WTC11 (cell line): ENCODE measurements around the gene FILIP1L. TPM values are rescaled to one million over a fixed set of nuclear protein-coding genes. Genes with fewer than 3 reads are reported as not detected.

Experiments
- ATAC-seq: fragments of 200-7000 bp; cut with Tn5 transposase; 2 replicates; pipeline ENCODE4 v1.10.0; 2021; ENCODE audit warnings: mild to moderate bottlenecking, moderate library complexity
- CTCF ChIA-PET: fragments of 300-600 bp; sonication (Branson Sonifier 250); formaldehyde crosslinking; loops from one replicate; lab custom pipeline; 2021; ENCODE audit warnings: antibody characterized with exemption; lab: Charles Lee
- POLR2A ChIA-PET: fragments of 350-600 bp; sonication (Branson Sonifier 250); formaldehyde crosslinking; loops from one replicate; lab custom pipeline; 2021; ENCODE audit warnings: antibody characterized with exemption; lab: Charles Lee
- DNase-seq: peaks from one replicate; pipeline ENCODE4 v3.0.0; 2021; ENCODE audit warnings: low spot score
- H3K27ac Mint-ChIP-seq: 2 replicates; pipeline ENCODE4 v1.8.0; 2021; ENCODE audit warnings: mixed read lengths
- H3K27me3 Mint-ChIP-seq: 2 replicates; pipeline ENCODE4 v1.8.0; 2021; ENCODE audit warnings: low read depth, mild to moderate bottlenecking, moderate library complexity, mixed read lengths
- H3K36me3 Mint-ChIP-seq: 2 replicates; pipeline ENCODE4 v1.8.0; 2021; ENCODE audit warnings: mixed read lengths
- H3K4me1 Mint-ChIP-seq: 2 replicates; pipeline ENCODE4 v1.8.0; 2022; ENCODE audit warnings: mixed read lengths
- H3K4me3 Mint-ChIP-seq: 2 replicates; pipeline ENCODE4 v1.8.0; 2021; ENCODE audit warnings: mild to moderate bottlenecking, moderate library complexity, mixed read lengths
- H3K9me3 Mint-ChIP-seq: 2 replicates; pipeline ENCODE4 v1.8.0; 2021; ENCODE audit warnings: mixed read lengths
- CREB1 ChIP-seq: sonication (generic); formaldehyde crosslinking; IDR thresholded peaks from 2 replicates; pipeline ENCODE4 v1.8.0; 2023; ENCODE audit warnings: mild to moderate bottlenecking, missing genetic modification reagents
- FOXK1 ChIP-seq: sonication (generic); formaldehyde crosslinking; IDR thresholded peaks from 2 replicates; pipeline ENCODE4 v1.8.0; 2022; ENCODE audit warnings: mild to moderate bottlenecking, moderate library complexity, missing genetic modification reagents
- GABPB1 ChIP-seq: sonication (generic); formaldehyde crosslinking; IDR thresholded peaks from 2 replicates; pipeline ENCODE4 v1.8.1; 2023; ENCODE audit warnings: mild to moderate bottlenecking, missing genetic modification reagents
- GRHL2 ChIP-seq: fragments of 250-450 bp; sonication (Bioruptor Pico); IDR thresholded peaks from 2 replicates; pipeline ENCODE4 v1.8.0; 2022; ENCODE audit warnings: mild to moderate bottlenecking, moderate library complexity; ENCODE audit not compliant: insufficient replicate concordance, severe bottlenecking
- MXD4 ChIP-seq: fragments of 250-450 bp; sonication (Bioruptor Pico); IDR thresholded peaks from 2 replicates; pipeline ENCODE4 v1.8.0; 2021; ENCODE audit warnings: mild to moderate bottlenecking, moderate library complexity, borderline replicate concordance
- NFYB ChIP-seq: sonication (generic); formaldehyde crosslinking; conservative IDR thresholded peaks from 2 replicates; pipeline ENCODE4 v1.8.0; 2022; ENCODE audit warnings: low read depth, missing genetic modification reagents
- ZNF263 ChIP-seq: sonication (generic); formaldehyde crosslinking; IDR thresholded peaks from 2 replicates; pipeline ENCODE4 v1.8.1; 2022; ENCODE audit warnings: low read depth, mild to moderate bottlenecking, moderate library complexity, missing genetic modification reagents
- ZNF396 ChIP-seq: fragments of 250-450 bp; sonication (Bioruptor Pico); IDR thresholded peaks from 2 replicates; pipeline ENCODE4 v1.8.0; 2021; ENCODE audit warnings: mild to moderate bottlenecking, moderate library complexity, borderline replicate concordance
- ZNF416 ChIP-seq: fragments of 250-450 bp; sonication (Bioruptor Pico); IDR thresholded peaks from 2 replicates; pipeline ENCODE4 v1.9.0; 2021; ENCODE audit warnings: mild to moderate bottlenecking, inconsistent platforms
- total RNA-seq: library from RNA; stranded (reverse); gene quantifications from 3 replicates; pipeline ENCODE4 v1.2.3, GENCODE V29; 2021
- TF ChIP-seq, protein P1 (sequence below): sonication (generic); formaldehyde crosslinking; IDR thresholded peaks from 2 replicates; pipeline ENCODE4 v1.8.0; 2022; ENCODE audit warnings: mild to moderate bottlenecking, missing genetic modification reagents
- TF ChIP-seq, protein P2 (sequence below): sonication (generic); formaldehyde crosslinking; IDR thresholded peaks from 2 replicates; pipeline ENCODE4 v1.8.0; 2022; ENCODE audit warnings: mild to moderate bottlenecking, missing genetic modification reagents
- TF ChIP-seq, protein P3 (sequence below): sonication (generic); formaldehyde crosslinking; IDR thresholded peaks from 2 replicates; pipeline ENCODE4 v1.8.0; 2022; ENCODE audit warnings: mild to moderate bottlenecking, missing genetic modification reagents
- TF ChIP-seq, protein P4 (sequence below): sonication (generic); formaldehyde crosslinking; IDR thresholded peaks from 2 replicates; pipeline ENCODE4 v1.8.0; 2022; ENCODE audit warnings: missing genetic modification reagents

Gene FILIP1L
- total RNA-seq, 1 experiment from 2014 or later: 0.17 TPM

DNA sequence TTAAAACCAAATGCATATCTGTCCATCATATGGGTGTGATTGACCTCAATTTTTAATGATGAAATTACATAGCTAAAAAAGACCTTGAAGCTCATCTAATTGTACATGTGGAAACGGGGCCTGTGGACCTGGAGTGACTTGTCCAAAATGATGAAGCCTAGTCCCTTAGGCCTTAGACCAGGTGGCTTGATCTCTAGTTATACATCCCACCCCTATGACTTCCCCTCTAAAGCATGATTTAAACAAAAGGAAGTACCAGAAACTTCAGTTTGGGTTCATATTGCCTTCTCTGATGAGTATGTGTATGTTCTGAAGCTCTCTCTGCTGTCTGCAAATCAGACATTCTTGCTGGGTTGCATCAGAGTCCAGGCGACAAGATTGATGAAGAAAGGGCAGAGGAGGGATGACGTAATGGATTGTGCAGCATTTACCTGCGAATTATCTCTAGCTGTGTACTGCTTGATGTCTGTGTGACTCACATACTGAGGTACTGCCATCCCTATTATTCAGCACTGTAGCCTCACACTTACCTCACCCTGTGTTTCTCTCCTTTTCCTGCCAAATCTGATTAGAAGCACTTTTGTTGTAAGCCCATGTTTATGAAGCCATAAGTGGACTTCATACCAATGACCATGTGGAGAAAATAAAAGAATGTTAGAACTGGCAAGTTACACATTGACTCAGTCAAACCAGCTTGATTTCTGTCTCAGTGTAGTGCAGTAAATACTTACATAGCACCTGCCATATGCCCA, 111.5 kb downstream of the FILIP1L start:
- H3K9me3 Mint-ChIP-seq: peaks cover 7% of the 10 kb centered on the region
- POLR2A ChIA-PET: no interaction called here
- no peak overlapping the region for H3K27ac Mint-ChIP-seq
- no peak overlapping the region for H3K4me3 Mint-ChIP-seq
- TF ChIP-seq, protein P1, sequence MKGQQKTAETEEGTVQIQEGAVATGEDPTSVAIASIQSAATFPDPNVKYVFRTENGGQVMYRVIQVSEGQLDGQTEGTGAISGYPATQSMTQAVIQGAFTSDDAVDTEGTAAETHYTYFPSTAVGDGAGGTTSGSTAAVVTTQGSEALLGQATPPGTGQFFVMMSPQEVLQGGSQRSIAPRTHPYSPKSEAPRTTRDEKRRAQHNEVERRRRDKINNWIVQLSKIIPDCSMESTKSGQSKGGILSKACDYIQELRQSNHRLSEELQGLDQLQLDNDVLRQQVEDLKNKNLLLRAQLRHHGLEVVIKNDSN: no peak
- TF ChIP-seq MXD4 (CRISPR knock-in tag) (no peak), ZNF416 (no peak), GRHL2 (CRISPR knock-in tag) (no peak), GABPB1 (CRISPR knock-in tag) (peak; percentile 96)
- CTCF ChIA-PET: interaction anchor here (2.0 kb wide), 1 partner anchor 171 kb away, joined by 6 read pairs; no protein-coding TSS in a partner anchor
- peaks cover 35% of the 10 kb centered on the region for H3K4me1 Mint-ChIP-seq
- H3K27me3 Mint-ChIP-seq: no peaks in the 10 kb centered on the region
- ATAC-seq: no peak
- H3K36me3 Mint-ChIP-seq: no peaks in the 10 kb centered on the region; the same call in 1 of the 2 replicates
- DNase-seq: no peak

DNA sequence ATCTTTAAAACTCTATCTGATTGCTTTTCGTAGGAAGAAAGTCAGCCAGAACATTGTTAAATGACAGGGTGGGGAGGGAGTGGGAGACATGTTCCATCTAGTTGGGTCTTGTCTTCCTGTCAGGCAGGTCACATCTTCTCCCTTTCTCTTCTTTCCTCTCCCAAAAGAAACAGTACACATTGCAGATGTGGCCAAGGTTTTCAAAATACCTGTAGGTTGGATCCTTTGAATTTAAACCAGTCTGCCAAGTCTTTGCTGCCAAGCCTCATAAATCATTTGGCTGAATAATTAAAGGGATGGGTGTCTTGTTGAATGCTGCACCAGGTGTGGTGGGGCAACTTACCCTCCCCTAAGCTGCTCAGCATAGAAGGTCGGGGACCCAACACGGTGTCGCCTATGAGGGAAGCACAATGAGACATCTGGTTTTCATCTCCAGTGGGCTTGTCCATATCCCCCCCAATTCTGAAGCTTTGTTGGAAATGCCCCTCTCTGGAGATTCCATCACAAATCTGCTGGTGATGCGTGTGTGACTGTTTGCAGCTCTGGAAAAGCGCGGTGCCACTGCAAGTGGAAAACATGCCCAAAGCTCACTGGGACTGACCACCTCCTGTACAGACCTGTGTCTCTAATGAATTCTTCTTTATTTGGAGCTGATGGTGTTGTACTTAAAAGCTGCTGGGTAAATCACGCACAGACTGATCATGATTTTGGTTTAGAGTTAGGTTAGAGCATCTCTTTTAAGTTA, 112.6 kb downstream of the FILIP1L start:
- Mint-ChIP-seq H3K27ac (no peak overlapping the region), H3K4me3 (no peak overlapping the region), H3K36me3 (no peaks in the 10 kb centered on the region; the same call in 1 of the 2 replicates), H3K27me3 (no peaks in the 10 kb centered on the region), H3K4me1 (peaks cover 35% of the 10 kb centered on the region)
- CTCF ChIA-PET: interaction anchor here (0.5 to 2.0 kb wide), 2 partner anchors 170 to 192 kb away, joined by 3 to 6 read pairs; no protein-coding TSS in a partner anchor
- ATAC-seq: no peak
- DNase-seq: no peak
- POLR2A ChIA-PET: no interaction called here
- TF ChIP-seq, protein P2, sequence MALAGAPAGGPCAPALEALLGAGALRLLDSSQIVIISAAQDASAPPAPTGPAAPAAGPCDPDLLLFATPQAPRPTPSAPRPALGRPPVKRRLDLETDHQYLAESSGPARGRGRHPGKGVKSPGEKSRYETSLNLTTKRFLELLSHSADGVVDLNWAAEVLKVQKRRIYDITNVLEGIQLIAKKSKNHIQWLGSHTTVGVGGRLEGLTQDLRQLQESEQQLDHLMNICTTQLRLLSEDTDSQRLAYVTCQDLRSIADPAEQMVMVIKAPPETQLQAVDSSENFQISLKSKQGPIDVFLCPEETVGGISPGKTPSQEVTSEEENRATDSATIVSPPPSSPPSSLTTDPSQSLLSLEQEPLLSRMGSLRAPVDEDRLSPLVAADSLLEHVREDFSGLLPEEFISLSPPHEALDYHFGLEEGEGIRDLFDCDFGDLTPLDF (CRISPR knock-in tag): no peak
- TF ChIP-seq ZNF263 (CRISPR knock-in tag): no peak
- TF ChIP-seq CREB1 (CRISPR knock-in tag): no peak
- TF ChIP-seq, protein P3, sequence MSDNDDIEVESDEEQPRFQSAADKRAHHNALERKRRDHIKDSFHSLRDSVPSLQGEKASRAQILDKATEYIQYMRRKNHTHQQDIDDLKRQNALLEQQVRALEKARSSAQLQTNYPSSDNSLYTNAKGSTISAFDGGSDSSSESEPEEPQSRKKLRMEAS: no peak
- no peak for TF ChIP-seq FOXK1 (CRISPR knock-in tag)
- no peak for TF ChIP-seq NFYB (CRISPR knock-in tag)
- TF ChIP-seq ZNF416: no peak
- TF ChIP-seq, protein P4, sequence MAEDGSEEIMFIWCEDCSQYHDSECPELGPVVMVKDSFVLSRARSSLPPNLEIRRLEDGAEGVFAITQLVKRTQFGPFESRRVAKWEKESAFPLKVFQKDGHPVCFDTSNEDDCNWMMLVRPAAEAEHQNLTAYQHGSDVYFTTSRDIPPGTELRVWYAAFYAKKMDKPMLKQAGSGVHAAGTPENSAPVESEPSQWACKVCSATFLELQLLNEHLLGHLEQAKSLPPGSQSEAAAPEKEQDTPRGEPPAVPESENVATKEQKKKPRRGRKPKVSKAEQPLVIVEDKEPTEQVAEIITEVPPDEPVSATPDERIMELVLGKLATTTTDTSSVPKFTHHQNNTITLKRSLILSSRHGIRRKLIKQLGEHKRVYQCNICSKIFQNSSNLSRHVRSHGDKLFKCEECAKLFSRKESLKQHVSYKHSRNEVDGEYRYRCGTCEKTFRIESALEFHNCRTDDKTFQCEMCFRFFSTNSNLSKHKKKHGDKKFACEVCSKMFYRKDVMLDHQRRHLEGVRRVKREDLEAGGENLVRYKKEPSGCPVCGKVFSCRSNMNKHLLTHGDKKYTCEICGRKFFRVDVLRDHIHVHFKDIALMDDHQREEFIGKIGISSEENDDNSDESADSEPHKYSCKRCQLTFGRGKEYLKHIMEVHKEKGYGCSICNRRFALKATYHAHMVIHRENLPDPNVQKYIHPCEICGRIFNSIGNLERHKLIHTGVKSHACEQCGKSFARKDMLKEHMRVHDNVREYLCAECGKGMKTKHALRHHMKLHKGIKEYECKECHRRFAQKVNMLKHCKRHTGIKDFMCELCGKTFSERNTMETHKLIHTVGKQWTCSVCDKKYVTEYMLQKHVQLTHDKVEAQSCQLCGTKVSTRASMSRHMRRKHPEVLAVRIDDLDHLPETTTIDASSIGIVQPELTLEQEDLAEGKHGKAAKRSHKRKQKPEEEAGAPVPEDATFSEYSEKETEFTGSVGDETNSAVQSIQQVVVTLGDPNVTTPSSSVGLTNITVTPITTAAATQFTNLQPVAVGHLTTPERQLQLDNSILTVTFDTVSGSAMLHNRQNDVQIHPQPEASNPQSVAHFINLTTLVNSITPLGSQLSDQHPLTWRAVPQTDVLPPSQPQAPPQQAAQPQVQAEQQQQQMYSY: no peak
- TF ChIP-seq, all 79 proteins: peak for 0
- H3K9me3 Mint-ChIP-seq: peaks cover 10% of the 10 kb centered on the region

DNA sequence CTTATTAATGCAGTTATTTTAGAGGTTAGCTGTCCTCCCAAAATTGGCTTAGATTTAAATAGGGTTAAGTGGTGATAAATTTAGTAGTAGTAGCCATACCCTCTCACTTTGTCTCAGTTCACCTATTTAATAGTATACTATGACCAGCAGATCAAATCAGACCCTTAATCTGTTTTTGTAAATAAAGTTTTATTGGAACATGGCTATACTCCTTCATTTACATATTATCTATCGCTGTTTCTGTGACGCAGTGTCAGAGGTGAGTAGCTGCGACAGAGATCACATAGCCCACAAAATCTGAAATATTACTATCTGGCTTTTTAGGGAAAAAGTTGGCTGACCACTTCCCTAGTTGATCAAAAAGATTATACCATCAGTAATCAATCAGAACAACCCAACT, 113.2 kb downstream of the FILIP1L start:
- H3K4me3 Mint-ChIP-seq: no peak overlapping the region
- ATAC-seq (no peak), DNase-seq (no peak)
- ChIA-PET POLR2A (no interaction called here), CTCF (interaction anchor here (2.0 kb wide), 1 partner anchor 169 kb away, joined by 6 read pairs; no protein-coding TSS in a partner anchor)
- no peak overlapping the region for H3K27ac Mint-ChIP-seq
- TF ChIP-seq ZNF396 (CRISPR knock-in tag): no peak
- no peak for TF ChIP-seq GABPB1 (CRISPR knock-in tag)
- peaks cover 32% of the 10 kb centered on the region for H3K4me1 Mint-ChIP-seq
- peaks cover 4% of the 10 kb centered on the region for H3K36me3 Mint-ChIP-seq
- no peaks in the 10 kb centered on the region for H3K27me3 Mint-ChIP-seq
- peaks cover 15% of the 10 kb centered on the region for H3K9me3 Mint-ChIP-seq
